CD14-positive monocyte (primary cell): Measurements from ENCODE around the gene GPX5. TPM values are rescaled to one million over a fixed set of nuclear protein-coding genes. Genes with fewer than 3 reads are reported as not detected.
"Not testable (repeated sequence)": the region's sequence is repeated elsewhere in the genome, so short reads cannot be mapped to it uniquely, and the experiment has no call there.

ENCODE experiments used
- DNase-seq, 3 donors: peaks; one replicate each; pipeline ENCODE4 v3.0.0-alpha.2; 2011 to 2022
- H2AFZ ChIP-seq: 2 replicates; pipeline ENCODE4 v1.6.0; 2012; ENCODE audit warnings: mild to moderate bottlenecking, low read depth, low read length, inconsistent platforms; ENCODE audit not compliant: insufficient read depth, poor library complexity, severe bottlenecking
- H3K27ac ChIP-seq, 2 donors: 1 replicate in 1 of 2; 2 replicates in 1 of 2; pipeline ENCODE4 v1.5.1; 2012 to 2013; ENCODE audit warnings: low read length in 2 of 2, control low read depth in 1 of 2, inconsistent platforms in 1 of 2, low read depth in 1 of 2, mild to moderate bottlenecking in 1 of 2
- H3K27me3 ChIP-seq, 2 donors: one replicate each; pipeline versions ENCODE4 v1.6.0 to v1.6.1; 2011 to 2013; ENCODE audit warnings: low read length in 2 of 2; ENCODE audit not compliant: control insufficient read depth in 2 of 2, insufficient read depth in 2 of 2
- H3K36me3 ChIP-seq, 2 donors: replicated peaks in 1 of 2; 1 replicate in 1 of 2; 2 replicates in 1 of 2; pipeline versions ENCODE4 v1.5.1 to v1.6.1; 2012 to 2013; ENCODE audit warnings: low read length in 2 of 2, control low read depth in 1 of 2, inconsistent platforms in 1 of 2, mild to moderate bottlenecking in 1 of 2; ENCODE audit not compliant: insufficient read depth in 2 of 2, control insufficient read depth in 1 of 2
- H3K4me1 ChIP-seq, 2 donors: 1 replicate in 1 of 2; 2 replicates in 1 of 2; pipeline versions ENCODE4 v1.5.1 to v1.6.1; 2012 to 2013; ENCODE audit warnings: low read length in 2 of 2, control low read depth in 1 of 2, inconsistent platforms in 1 of 2, mild to moderate bottlenecking in 1 of 2, moderate library complexity in 1 of 2; ENCODE audit not compliant: insufficient read depth in 2 of 2, control insufficient read depth in 1 of 2
- H3K4me2 ChIP-seq: replicated peaks from 2 replicates; pipeline ENCODE3; 2012; ENCODE audit warnings: low read length, moderate library complexity, mild to moderate bottlenecking; ENCODE audit not compliant: poor library complexity, severe bottlenecking; ENCODE audit errors: extremely low read depth
- H3K4me3 ChIP-seq, 3 experiments: fragments of 200-600 bp in 1 of 3; sonication (generic) in 1 of 3; replicated peaks in 1 of 3; 1 replicate in 2 of 3; 2 replicates in 1 of 3; pipeline ENCODE4 v1.5.1; 2011 to 2013; ENCODE audit warnings: low read length in 3 of 3, mild to moderate bottlenecking in 3 of 3, control low read depth in 2 of 3, low read depth in 2 of 3, inconsistent platforms in 1 of 3, moderate library complexity in 1 of 3
- H3K79me2 ChIP-seq: 2 replicates; pipeline ENCODE4 v1.6.0; 2012; ENCODE audit warnings: mild to moderate bottlenecking, control low read depth, inconsistent platforms, low read length, moderate library complexity; ENCODE audit not compliant: insufficient read depth
- H3K9ac ChIP-seq: 2 replicates; pipeline ENCODE4 v1.6.0; 2017; ENCODE audit warnings: low read length, mild to moderate bottlenecking; ENCODE audit not compliant: insufficient read depth, poor library complexity, severe bottlenecking
- H3K9me3 ChIP-seq, 2 donors: replicated peaks in 1 of 2; 1 replicate in 1 of 2; 2 replicates in 1 of 2; pipeline versions ENCODE4 v1.5.1 to v1.6.1; 2012 to 2013; ENCODE audit warnings: low read length in 2 of 2, control low read depth in 1 of 2; ENCODE audit not compliant: control insufficient read depth in 1 of 2, insufficient read depth in 1 of 2
- H4K20me1 ChIP-seq: 2 replicates; pipeline ENCODE4 v1.6.0; 2012; ENCODE audit warnings: mild to moderate bottlenecking, low read length, control low read depth, moderate library complexity; ENCODE audit not compliant: insufficient read depth
- H3K27ac Mint-ChIP-seq, 7 donors: one replicate each; pipeline ENCODE4 v1.8.0; 2020; ENCODE audit warnings: mild to moderate bottlenecking in 7 of 7, mixed read lengths in 7 of 7, moderate library complexity in 6 of 7, inconsistent platforms in 2 of 7
- H3K27me3 Mint-ChIP-seq, 3 donors: one replicate each; pipeline ENCODE4 v1.8.0; 2021 to 2022; ENCODE audit warnings: low read depth in 3 of 3, mild to moderate bottlenecking in 3 of 3, mixed read lengths in 3 of 3, moderate library complexity in 3 of 3, inconsistent platforms in 1 of 3
- H3K36me3 Mint-ChIP-seq, 2 donors: one replicate each; pipeline ENCODE4 v1.8.0; 2020; ENCODE audit warnings: mixed read lengths in 2 of 2, inconsistent platforms in 1 of 2, mild to moderate bottlenecking in 1 of 2
- H3K4me1 Mint-ChIP-seq: one replicate; pipeline ENCODE4 v1.8.0; 2020; ENCODE audit warnings: mild to moderate bottlenecking, mixed read lengths
- H3K4me3 Mint-ChIP-seq, 2 donors: one replicate each; pipeline ENCODE4 v1.8.0; 2020; ENCODE audit warnings: mild to moderate bottlenecking in 2 of 2, mixed read lengths in 2 of 2, moderate library complexity in 1 of 2
- H3K9me3 Mint-ChIP-seq, 7 donors: one replicate each; pipeline ENCODE4 v1.8.0; 2020 to 2022; ENCODE audit warnings: mixed read lengths in 7 of 7, mild to moderate bottlenecking in 6 of 7, moderate library complexity in 6 of 7, inconsistent platforms in 2 of 7
- whole genome bisulfite sequencing: methylation state at CpG from one replicate; pipeline ENCODE4 v1.1.5; 2013; ENCODE audit warnings: missing lambda C conversion rate; ENCODE audit not compliant: insufficient coverage; 5-methylcytosine and 5-hydroxymethylcytosine counted together
- intact Hi-C, 2 donors: fragments of 100-400 bp; cut with micrococcal nuclease; formaldehyde crosslinking; loops; one replicate each; pipeline versions ENCODE4 v1.15.0 to v1.15.1; 2023
- polyA plus RNA-seq, 3 donors: library from polyadenylated mRNA; depleted of rRNA in 1 of 3; unstranded in 2 of 3; stranded (reverse) in 1 of 3; fragments of 300-500 nt in 2 of 3; fragments of >200 nt in 1 of 3; fragmentation: Illumina TruSeq in 2 of 3; gene quantifications; 1 replicate in 2 of 3; 2 replicates in 1 of 3; pipeline ENCODE4 v1.2.3, GENCODE V29; 2012 to 2021
- TF ChIP-seq, protein P1 (sequence below): fragments of 200-600 bp; IDR thresholded peaks from one replicate; pipeline ENCODE4 v1.8.0; 2022; ENCODE audit warnings: antibody characterized with exemption, mild to moderate bottlenecking

GPX5 gene
- polyA plus RNA-seq, 3 donors = not detected

DNA sequence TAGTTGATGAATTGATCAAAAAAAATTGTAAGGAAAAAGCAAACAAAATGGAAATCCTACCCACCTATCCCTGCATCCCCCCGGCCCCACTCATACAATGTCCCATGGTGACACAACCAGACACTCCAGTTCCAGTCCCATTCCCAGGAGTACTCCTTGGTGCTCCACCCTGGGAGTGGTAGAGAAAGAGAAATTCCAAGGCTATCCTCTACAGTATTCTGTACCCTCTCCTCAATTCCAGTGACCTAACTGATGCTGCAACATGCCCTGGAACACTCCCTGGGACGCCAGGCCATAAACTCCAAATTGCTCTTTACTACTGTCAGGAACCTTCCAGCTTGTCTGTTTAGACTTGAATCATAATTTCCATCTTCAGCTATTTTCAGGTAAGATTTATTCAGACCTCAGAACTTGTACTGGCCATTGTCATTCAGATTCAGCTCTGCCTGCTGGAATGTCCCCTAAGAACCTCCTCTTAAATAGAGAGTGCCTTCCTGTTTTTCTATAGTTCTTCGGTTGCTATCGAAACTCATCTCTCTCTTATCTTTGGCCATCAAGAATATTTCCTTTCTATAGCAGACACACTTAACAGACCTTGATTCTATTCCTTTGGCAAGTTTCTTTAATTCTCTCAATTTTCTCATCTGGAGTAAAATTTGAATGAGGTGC is 18.7 kb upstream of the GPX5 start:
- H3K4me3 ChIP-seq = no peak overlapping the region
- H4K20me1 ChIP-seq = no peaks in the 10 kb centered on the region
- H3K4me1 Mint-ChIP-seq = no peaks in the 10 kb centered on the region
- H3K4me3 Mint-ChIP-seq = no peak overlapping the region
- no peaks in the 10 kb centered on the region for H3K36me3 Mint-ChIP-seq
- H3K9me3 Mint-ChIP-seq = peaks cover 1 to 7% (median 4%) of the 10 kb centered on the region in 7 donors
- H3K27me3 Mint-ChIP-seq = peaks cover 3 to 9% (median 3%) of the 10 kb centered on the region in 3 donors
- DNase-seq = no peak
- H3K9me3 ChIP-seq = peaks cover 0 to 6% of the 10 kb centered on the region in 2 donors
- H3K79me2 ChIP-seq = no peaks in the 10 kb centered on the region
- no peak overlapping the region for H3K27ac Mint-ChIP-seq
- H3K27ac ChIP-seq = no peak overlapping the region
- H3K9ac ChIP-seq = no peak overlapping the region
- 91% methylated on average over 1 of the region's 4 CpGs for WGBS
- no peak overlapping the region for H3K4me2 ChIP-seq
- H3K27me3 ChIP-seq = no peaks in the 10 kb centered on the region
- intact Hi-C loops = no loop called here
- TF ChIP-seq, protein P1, sequence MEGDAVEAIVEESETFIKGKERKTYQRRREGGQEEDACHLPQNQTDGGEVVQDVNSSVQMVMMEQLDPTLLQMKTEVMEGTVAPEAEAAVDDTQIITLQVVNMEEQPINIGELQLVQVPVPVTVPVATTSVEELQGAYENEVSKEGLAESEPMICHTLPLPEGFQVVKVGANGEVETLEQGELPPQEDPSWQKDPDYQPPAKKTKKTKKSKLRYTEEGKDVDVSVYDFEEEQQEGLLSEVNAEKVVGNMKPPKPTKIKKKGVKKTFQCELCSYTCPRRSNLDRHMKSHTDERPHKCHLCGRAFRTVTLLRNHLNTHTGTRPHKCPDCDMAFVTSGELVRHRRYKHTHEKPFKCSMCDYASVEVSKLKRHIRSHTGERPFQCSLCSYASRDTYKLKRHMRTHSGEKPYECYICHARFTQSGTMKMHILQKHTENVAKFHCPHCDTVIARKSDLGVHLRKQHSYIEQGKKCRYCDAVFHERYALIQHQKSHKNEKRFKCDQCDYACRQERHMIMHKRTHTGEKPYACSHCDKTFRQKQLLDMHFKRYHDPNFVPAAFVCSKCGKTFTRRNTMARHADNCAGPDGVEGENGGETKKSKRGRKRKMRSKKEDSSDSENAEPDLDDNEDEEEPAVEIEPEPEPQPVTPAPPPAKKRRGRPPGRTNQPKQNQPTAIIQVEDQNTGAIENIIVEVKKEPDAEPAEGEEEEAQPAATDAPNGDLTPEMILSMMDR = no peak
- H3K36me3 ChIP-seq = no peaks in the 10 kb centered on the region
- no peaks in the 10 kb centered on the region for H3K4me1 ChIP-seq
- no peak overlapping the region for H2AFZ ChIP-seq

DNA sequence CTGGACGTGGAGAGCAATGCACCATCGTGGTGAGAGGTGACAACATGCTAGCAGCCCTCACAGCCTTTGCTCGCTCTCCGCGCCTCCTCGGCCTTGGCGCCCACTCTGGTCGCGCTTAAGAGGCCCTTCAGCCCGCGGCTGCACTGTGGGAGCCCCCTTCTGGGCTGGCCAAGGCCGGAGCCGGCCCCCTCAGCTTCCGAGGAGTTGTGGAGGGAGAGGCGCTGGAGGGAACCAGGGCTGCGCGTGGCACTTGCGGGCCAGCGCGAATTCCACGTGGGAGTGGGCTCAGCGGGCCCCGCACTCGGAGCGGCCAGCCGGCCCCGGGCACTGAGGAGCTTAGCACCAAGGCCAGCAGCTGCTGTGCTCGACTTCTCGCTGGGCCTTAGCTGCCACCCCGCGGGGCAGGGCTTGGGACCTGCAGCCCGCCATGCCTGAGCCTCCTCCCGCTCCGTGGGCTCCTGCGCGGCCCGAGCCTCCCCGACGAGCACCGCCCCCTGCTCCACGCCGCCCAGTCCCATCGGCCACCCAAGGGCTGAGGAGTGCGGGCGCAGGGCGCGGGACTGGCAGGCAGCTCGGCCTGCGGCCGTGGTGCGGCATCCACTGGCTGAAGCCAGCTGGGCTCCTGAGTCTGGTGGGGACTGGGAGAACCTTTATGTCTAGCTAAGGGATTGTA is 13.9 kb upstream of the GPX5 start:
- TF ChIP-seq, protein P1 = no peak
- Mint-ChIP-seq H3K27ac (no peak overlapping the region), H3K4me3 (no peak overlapping the region), H3K4me1 (no peaks in the 10 kb centered on the region), H3K27me3 (peaks cover 0 to 12% (median 9%) of the 10 kb centered on the region in 3 donors), H3K9me3 (peaks cover 0 to 8% (median 4%) of the 10 kb centered on the region in 7 donors), H3K36me3 (no peaks in the 10 kb centered on the region)
- Histone ChIP-seq H3K27ac (no peak overlapping the region), H4K20me1 (no peaks in the 10 kb centered on the region), H3K9me3 (peaks cover 0 to 6% of the 10 kb centered on the region in 2 donors), H3K4me2 (no peak overlapping the region), H3K4me1 (no peaks in the 10 kb centered on the region), H3K36me3 (no peaks in the 10 kb centered on the region), H3K79me2 (no peaks in the 10 kb centered on the region), H3K4me3 (no peak overlapping the region), H3K27me3 (peaks cover 0 to 3% of the 10 kb centered on the region in 2 donors), H2AFZ (no peak overlapping the region), H3K9ac (no peak overlapping the region)
- 97% methylated on average over 49 of the region's 51 CpGs for WGBS
- DNase-seq = no peak
- intact Hi-C loops = no loop called here

DNA sequence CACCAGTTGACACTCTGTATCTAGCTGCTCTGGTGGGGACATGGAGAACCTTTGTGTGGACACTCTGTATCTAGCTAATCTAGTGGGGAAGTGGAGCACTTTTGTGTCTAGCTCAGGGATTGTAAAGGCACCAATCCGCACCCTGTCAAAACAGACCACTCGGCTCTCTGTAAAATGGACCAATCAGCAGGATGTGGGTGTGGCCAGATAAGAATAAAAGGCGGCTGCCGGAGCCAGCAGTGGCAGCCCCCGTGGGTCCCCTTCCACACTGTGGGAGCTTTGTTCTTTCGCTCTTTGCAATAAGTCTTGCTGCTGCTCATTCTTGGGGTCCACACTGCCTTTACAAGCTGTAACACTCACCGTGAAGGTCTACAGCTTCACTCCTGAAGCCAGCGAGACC is 13.3 kb upstream of the GPX5 start:
- H3K9ac ChIP-seq, H3K36me3 Mint-ChIP-seq, H3K4me2 ChIP-seq, H3K27me3 Mint-ChIP-seq, H3K36me3 ChIP-seq, H4K20me1 ChIP-seq, H3K27ac ChIP-seq, H3K9me3 ChIP-seq, H2AFZ ChIP-seq, intact Hi-C loops, H3K79me2 ChIP-seq, DNase-seq, H3K27ac Mint-ChIP-seq, H3K4me1 ChIP-seq, H3K4me3 ChIP-seq, H3K9me3 Mint-ChIP-seq, H3K4me3 Mint-ChIP-seq, H3K27me3 ChIP-seq, H3K4me1 Mint-ChIP-seq: not testable (repeated sequence)
- 92% methylated on average over 8 of the region's 8 CpGs for WGBS
